OCI-LY1 (cell line): ENCODE results near the gene ATP8A1.
"Not testable (repeated sequence)": the region's sequence is repeated elsewhere in the genome, so short reads cannot be mapped to it uniquely, and the experiment has no call there.

Experiments
- CTCF ChIP-seq: fragments of 200-600 bp; sonication (generic), shearing (Covaris generic); IDR thresholded peaks from 2 replicates; pipeline ENCODE4 v1.5.1; 2017; ENCODE audit warnings: mild to moderate bottlenecking, antibody characterized with exemption, low read length, moderate library complexity, mixed read lengths
- EZH2 ChIP-seq: fragments of 200-600 bp; sonication (generic), shearing (Covaris generic); IDR thresholded peaks from 2 replicates; pipeline ENCODE4 v1.8.0; 2017; ENCODE audit warnings: borderline replicate concordance, mixed run types, mild to moderate bottlenecking, antibody characterized with exemption, low read length, moderate library complexity, mixed read lengths

- TF ChIP-seq CTCF, EZH2: not testable (repeated sequence)
These were observed 170.7 kb downstream of the ATP8A1 start for GRCh38 chr4:42486156-42486555.
